Pons (tissue), 1 donor: ENCODE data around the gene TNRC6B.
"Not testable (repeated sequence)": the region's sequence is repeated elsewhere in the genome, so short reads cannot be mapped to it uniquely, and the experiment has no call there.

ENCODE experiments used
- DNase-seq: peaks from one replicate; pipeline ENCODE4 v3.0.0-alpha.2; 2016; ENCODE audit warnings: low spot score

The TNRC6B gene

GRCh38 chr22:40364431-40364830, 186.7 kb downstream of the TNRC6B start:
- DNase-seq = no peak

- DNase-seq = no peak
Measured at GRCh38 chr22:40366068-40366467, 188.3 kb downstream of the TNRC6B start.

GRCh38 chr22:40367342-40367741, 189.6 kb downstream of the TNRC6B start:
- DNase-seq = no peak

GRCh38 chr22:40368016-40368415, 190.3 kb downstream of the TNRC6B start:
- DNase-seq = no peak

GRCh38 chr22:40368836-40369235, 191.1 kb downstream of the TNRC6B start:
- no peak for DNase-seq

GRCh38 chr22:40374567-40374966, 196.8 kb downstream of the TNRC6B start:
- no peak for DNase-seq

GRCh38 chr22:40376149-40376548, 198.4 kb downstream of the TNRC6B start:
- DNase-seq = no peak

GRCh38 chr22:40377931-40378330, 200.2 kb downstream of the TNRC6B start:
- DNase-seq = no peak

GRCh38 chr22:40378448-40378847, 200.7 kb downstream of the TNRC6B start:
- DNase-seq = not testable (repeated sequence)

- DNase-seq = no peak
Measured at GRCh38 chr22:40381461-40381860, 203.7 kb downstream of the TNRC6B start.

GRCh38 chr22:40383905-40384304, 206.2 kb downstream of the TNRC6B start:
- DNase-seq = no peak

- no peak for DNase-seq
Measured at GRCh38 chr22:40385036-40385782, 207.5 kb downstream of the TNRC6B start.
